ENCODE data around the gene IL36B.

Gene IL36B

GRCh38 chr2:113075030-113075429 is 22.4 kb upstream of the IL36B start:
- TF ChIP-seq CTCF (IDR thresholded peaks at IDR 0.05; ENCODE audit: insufficient read depth, low read length, poor library complexity, severe bottlenecking): no peak
- no peaks in the 10 kb centered on the region for H3K36me3 ChIP-seq (ENCODE audit: control insufficient read depth, insufficient read depth, low read length)
- DNase-seq (ENCODE audit: extremely low read depth, insufficient read length): no peak
- H3K27me3 ChIP-seq (replicated peaks; ENCODE audit: control insufficient read depth, insufficient read depth, low read length): no peaks in the 10 kb centered on the region
- no peak overlapping the region for H3K4me3 ChIP-seq (replicated peaks; ENCODE audit: low read depth, low read length)

- no peak overlapping the region for H3K4me3 ChIP-seq (replicated peaks; ENCODE audit: low read depth, low read length)
- DNase-seq (ENCODE audit: extremely low read depth, insufficient read length): no peak
These were observed 20.7 kb upstream of the IL36B start for GRCh38 chr2:113073325-113073834.

GRCh38 chr2:113072584-113072983 is 19.9 kb upstream of the IL36B start:
- H3K36me3 ChIP-seq (ENCODE audit: control insufficient read depth, insufficient read depth, low read length): no peaks in the 10 kb centered on the region
- no peaks in the 10 kb centered on the region for H3K27me3 ChIP-seq (replicated peaks; ENCODE audit: control insufficient read depth, insufficient read depth, low read length)
- no peak for TF ChIP-seq CTCF (IDR thresholded peaks at IDR 0.05; ENCODE audit: insufficient read depth, low read length, poor library complexity, severe bottlenecking)
- no peak overlapping the region for H3K4me3 ChIP-seq (replicated peaks; ENCODE audit: low read depth, low read length)
- DNase-seq (ENCODE audit: extremely low read depth, insufficient read length): no peak

More at GRCh38 chr2:113073325-113073834, 20.7 kb upstream of the IL36B start:
- Histone ChIP-seq H3K27me3 (replicated peaks; ENCODE audit: control insufficient read depth, insufficient read depth, low read length) (no peaks in the 10 kb centered on the region), H3K36me3 (ENCODE audit: control insufficient read depth, insufficient read depth, low read length) (no peaks in the 10 kb centered on the region)
- TF ChIP-seq CTCF (IDR thresholded peaks at IDR 0.05; ENCODE audit: insufficient read depth, low read length, poor library complexity, severe bottlenecking): no peak

- Histone ChIP-seq H3K27me3 (replicated peaks; ENCODE audit: control insufficient read depth, insufficient read depth, low read length) (no peaks in the 10 kb centered on the region), H3K4me3 (replicated peaks; ENCODE audit: low read depth, low read length) (no peak overlapping the region), H3K36me3 (ENCODE audit: control insufficient read depth, insufficient read depth, low read length) (no peaks in the 10 kb centered on the region)
- no peak for TF ChIP-seq CTCF (IDR thresholded peaks at IDR 0.05; ENCODE audit: insufficient read depth, low read length, poor library complexity, severe bottlenecking)
- no peak for DNase-seq (ENCODE audit: extremely low read depth, insufficient read length)
These were observed 17.9 kb upstream of the IL36B start for GRCh38 chr2:113070606-113070975.

- Histone ChIP-seq H3K36me3 (ENCODE audit: control insufficient read depth, insufficient read depth, low read length) (no peaks in the 10 kb centered on the region), H3K27me3 (replicated peaks; ENCODE audit: control insufficient read depth, insufficient read depth, low read length) (no peaks in the 10 kb centered on the region), H3K4me3 (replicated peaks; ENCODE audit: low read depth, low read length) (no peak overlapping the region)
- no peak for DNase-seq (ENCODE audit: extremely low read depth, insufficient read length)
- TF ChIP-seq CTCF (IDR thresholded peaks at IDR 0.05; ENCODE audit: insufficient read depth, low read length, poor library complexity, severe bottlenecking): no peak
These were observed 17.3 kb upstream of the IL36B start for GRCh38 chr2:113069676-113070605.
